Mesenteric fat pad (tissue), 1 donor: ENCODE data around the gene PTGR2. TPM values are rescaled to one million over a fixed set of nuclear protein-coding genes. Genes with fewer than 3 reads are reported as not detected.
A peak's percentile ranks its signal among the peaks of the same experiment; 100 is the strongest.
"Not testable (repeated sequence)": the region's sequence is repeated elsewhere in the genome, so short reads cannot be mapped to it uniquely, and the experiment has no call there.

Experiments
- DNase-seq: peaks from one replicate; pipeline ENCODE4 v3.0.0-alpha.2; 2020; ENCODE audit warnings: low spot score
- total RNA-seq: library from RNA; stranded (reverse); fragmentation: NEBNext Ultra II Directional; extraction: Animal tissue kit (Norgen Biotek cat#: 25700); gene quantifications from one replicate; pipeline ENCODE4 v1.2.1, GENCODE V29; 2021
- donor health status: DM: yes; HTN: yes; CAD: no.

PTGR2 gene
- total RNA-seq, 1 donor from 2014 or later = 7.3 TPM

GRCh38 chr14:73884438-73885190 lies 33.0 kb downstream of the PTGR2 start:
- no peak for DNase-seq

GRCh38 chr14:73886449-73887317 lies 35.1 kb downstream of the PTGR2 start, which contains the start of gene ZNF410:
TSS of gene ZNF410 (plus strand) at chr14:73886859. CDS start at chr14:73892176, 5,317 bp downstream.
- peak; percentile 97 for DNase-seq

- no peak for DNase-seq
Observed at GRCh38 chr14:73887318-73887616, 35.6 kb downstream of the PTGR2 start.

GRCh38 chr14:73887694-73888459 lies 36.2 kb downstream of the PTGR2 start:
- no peak for DNase-seq

GRCh38 chr14:73888460-73888725 lies 36.8 kb downstream of the PTGR2 start:
- DNase-seq = no peak

GRCh38 chr14:73888971-73889370 lies 37.3 kb downstream of the PTGR2 start:
- no peak for DNase-seq

- DNase-seq = no peak
Observed at GRCh38 chr14:73889376-73889775, 37.7 kb downstream of the PTGR2 start.

- DNase-seq = not testable (repeated sequence)
Observed at GRCh38 chr14:73894180-73894687, 42.6 kb downstream of the PTGR2 start.

GRCh38 chr14:73895939-73896338 lies 44.3 kb downstream of the PTGR2 start:
- no peak for DNase-seq

GRCh38 chr14:73896521-73896920 lies 44.9 kb downstream of the PTGR2 start:
- DNase-seq = no peak

- no peak for DNase-seq
Observed at GRCh38 chr14:73903028-73903427, 51.4 kb downstream of the PTGR2 start.

GRCh38 chr14:73909681-73910080 lies 58.0 kb downstream of the PTGR2 start:
- DNase-seq = no peak

- DNase-seq = no peak
Observed at GRCh38 chr14:73913256-73913655, 61.6 kb downstream of the PTGR2 start.

GRCh38 chr14:73916324-73916723 lies 64.7 kb downstream of the PTGR2 start:
- DNase-seq = no peak

- DNase-seq = not testable (repeated sequence)
Observed at GRCh38 chr14:73919457-73919856, 67.8 kb downstream of the PTGR2 start.

- DNase-seq = no peak
Observed at GRCh38 chr14:73924337-73924736, 72.7 kb downstream of the PTGR2 start.

Other genes with a start within 250 kb of the PTGR2 start
- gene ACOT6, start 239.3 kb upstream of the PTGR2 start, total RNA-seq = not detected
- 19.5 TPM for gene DNAL1, start 206.8 kb upstream of the PTGR2 start, total RNA-seq
- gene PNMA1, start 137.4 kb upstream of the PTGR2 start, total RNA-seq = 49.3 TPM
- gene ZNF410, start 35.0 kb downstream of the PTGR2 start, total RNA-seq = 51.1 TPM
- gene FAM161B, start 98.3 kb downstream of the PTGR2 start, total RNA-seq = 2.7 TPM
- gene COQ6, start 98.5 kb downstream of the PTGR2 start, total RNA-seq = 17.1 TPM
- 17.1 TPM for gene ENTPD5, start 167.5 kb downstream of the PTGR2 start, total RNA-seq
- 3.1 TPM for gene BBOF1, start 167.5 kb downstream of the PTGR2 start, total RNA-seq
- 42.1 TPM for gene ALDH6A1, start 232.6 kb downstream of the PTGR2 start, total RNA-seq
- gene LIN52, start 233.1 kb downstream of the PTGR2 start, total RNA-seq = 9.2 TPM